ENCODE measurements around the gene PIEZO2. TPM values are rescaled to one million over a fixed set of nuclear protein-coding genes. Genes with fewer than 3 reads are reported as not detected.

Gene PIEZO2
- polyA plus RNA-seq, 1 donor (not counting 4 experiments of a cell fraction or from before 2014, with no cell fraction given), result not detected

DNA sequence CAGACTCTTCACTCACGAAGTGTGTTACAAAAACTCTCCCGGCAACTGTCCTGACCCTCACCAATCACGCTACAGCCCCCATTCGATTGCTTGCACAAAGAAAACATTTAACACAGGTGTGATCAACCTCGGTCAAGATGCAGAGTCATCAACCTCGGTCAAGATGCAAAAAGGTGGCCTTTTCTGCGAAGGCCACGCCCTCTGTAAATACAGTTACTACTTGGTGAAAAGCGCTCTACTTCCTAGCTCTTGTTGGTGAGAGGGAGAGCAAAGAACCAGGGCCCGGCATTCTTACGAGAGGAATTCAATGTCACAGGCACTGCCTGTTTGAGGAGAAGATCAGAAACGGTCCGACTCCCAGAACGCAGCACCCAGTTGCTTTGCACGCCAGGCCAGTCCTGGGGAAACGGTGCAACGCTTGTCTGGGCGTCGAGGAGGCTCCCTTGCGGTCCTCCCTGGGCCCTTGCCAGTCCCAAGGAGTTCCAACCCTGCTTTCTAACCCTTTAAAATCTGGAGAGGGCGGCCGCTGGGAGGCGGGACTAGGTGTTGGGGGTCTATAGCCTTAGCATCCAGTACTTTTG, 1.9 kb downstream of the PIEZO2 start:
- no peak overlapping the region for H3K4me2 ChIP-seq (ENCODE audit: control insufficient read depth, extremely low read depth, insufficient read depth, low read depth, low read length)
- no peak for FAIRE-seq

DNA sequence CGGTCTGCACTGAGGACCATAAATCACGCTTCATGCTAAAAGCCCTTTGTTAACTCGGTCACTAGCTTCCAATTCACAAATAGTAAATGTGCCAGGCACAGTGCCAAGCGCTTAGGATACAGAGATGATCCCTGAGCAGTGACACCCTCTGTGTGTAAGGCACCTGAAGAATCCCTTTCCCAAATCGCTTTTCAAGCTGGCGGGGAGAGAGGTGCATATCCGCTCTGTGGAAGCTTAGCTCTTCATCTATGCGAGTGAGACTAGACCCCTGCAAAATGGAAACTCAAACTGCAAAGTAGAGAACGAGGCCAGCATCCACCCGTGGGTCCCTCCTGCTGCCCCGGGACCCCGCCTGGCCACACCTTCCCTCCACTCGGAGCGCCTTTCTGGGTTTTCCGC, 2.4 kb downstream of the PIEZO2 start:
- FAIRE-seq, result no peak

More for the DNA sequence above, 1.9 kb downstream of the PIEZO2 start:
- peak; percentile 45 for TF ChIP-seq EZH2 (IDR thresholded peaks at IDR 0.05; ENCODE audit: low read length)
- TF ChIP-seq, protein P1, sequence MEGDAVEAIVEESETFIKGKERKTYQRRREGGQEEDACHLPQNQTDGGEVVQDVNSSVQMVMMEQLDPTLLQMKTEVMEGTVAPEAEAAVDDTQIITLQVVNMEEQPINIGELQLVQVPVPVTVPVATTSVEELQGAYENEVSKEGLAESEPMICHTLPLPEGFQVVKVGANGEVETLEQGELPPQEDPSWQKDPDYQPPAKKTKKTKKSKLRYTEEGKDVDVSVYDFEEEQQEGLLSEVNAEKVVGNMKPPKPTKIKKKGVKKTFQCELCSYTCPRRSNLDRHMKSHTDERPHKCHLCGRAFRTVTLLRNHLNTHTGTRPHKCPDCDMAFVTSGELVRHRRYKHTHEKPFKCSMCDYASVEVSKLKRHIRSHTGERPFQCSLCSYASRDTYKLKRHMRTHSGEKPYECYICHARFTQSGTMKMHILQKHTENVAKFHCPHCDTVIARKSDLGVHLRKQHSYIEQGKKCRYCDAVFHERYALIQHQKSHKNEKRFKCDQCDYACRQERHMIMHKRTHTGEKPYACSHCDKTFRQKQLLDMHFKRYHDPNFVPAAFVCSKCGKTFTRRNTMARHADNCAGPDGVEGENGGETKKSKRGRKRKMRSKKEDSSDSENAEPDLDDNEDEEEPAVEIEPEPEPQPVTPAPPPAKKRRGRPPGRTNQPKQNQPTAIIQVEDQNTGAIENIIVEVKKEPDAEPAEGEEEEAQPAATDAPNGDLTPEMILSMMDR (optimal IDR thresholded peaks at IDR 0.05 in 1 of 3, IDR thresholded peaks at IDR 0.05 in 1 of 3, conservative IDR thresholded peaks at IDR 0.05 in 1 of 3; ENCODE audit: extremely low read depth in 1 of 3, insufficient read depth in 2 of 3, low read length in 3 of 3), result no peak
- H3K9ac ChIP-seq (ENCODE audit: control insufficient read depth, extremely low read depth, insufficient read depth, low read length), result no peak overlapping the region
- no peak overlapping the region for H3K4me3 ChIP-seq (ENCODE audit: control insufficient read depth in 2 of 3, extremely low read depth in 1 of 3, insufficient read depth in 2 of 3, low read depth in 1 of 3, low read length in 3 of 3)
- H3K9me3 ChIP-seq (ENCODE audit: control insufficient read depth, low read depth, low read length), result no peaks in the 10 kb centered on the region
- DNase-seq (ENCODE audit: low read depth, low spot score), result no peak
- no peaks in the 10 kb centered on the region for H3K79me2 ChIP-seq (ENCODE audit: control insufficient read depth, insufficient read depth, low read length)
- no peaks in the 10 kb centered on the region for H4K20me1 ChIP-seq (ENCODE audit: control insufficient read depth, extremely low read depth, insufficient read depth, low read length)
- H3K4me1 ChIP-seq (ENCODE audit: control insufficient read depth, extremely low read depth, insufficient read depth, low read length), result no peaks in the 10 kb centered on the region
- no peaks in the 10 kb centered on the region for H3K9me1 ChIP-seq (ENCODE audit: control insufficient read depth, extremely low read depth, insufficient read depth, low read length)
- peaks cover 42% of the 10 kb centered on the region for H3K27me3 ChIP-seq (ENCODE audit: control insufficient read depth, extremely low read depth, insufficient read depth, low read length)
- H3K36me3 ChIP-seq (ENCODE audit: control insufficient read depth in 2 of 2, extremely low read depth in 1 of 2, insufficient read depth in 2 of 2, low read length in 2 of 2), result no peaks in the 10 kb centered on the region
- dilution Hi-C loops (cut with MboI; ENCODE audit: extremely low pct_ligation_motif_present, low sequenced_read_pairs), result no loop called here
- H3K27ac ChIP-seq (ENCODE audit: control insufficient read depth, insufficient read depth, low read length), result no peak overlapping the region
- H2AFZ ChIP-seq (ENCODE audit: control insufficient read depth, low read length), result no peak overlapping the region

More for the DNA sequence above, 2.4 kb downstream of the PIEZO2 start:
- H3K9ac ChIP-seq (ENCODE audit: control insufficient read depth, extremely low read depth, insufficient read depth, low read length), result no peak overlapping the region
- no peak overlapping the region for H3K4me2 ChIP-seq (ENCODE audit: control insufficient read depth, extremely low read depth, insufficient read depth, low read depth, low read length)
- H3K79me2 ChIP-seq (ENCODE audit: control insufficient read depth, insufficient read depth, low read length), result no peaks in the 10 kb centered on the region
- H2AFZ ChIP-seq (ENCODE audit: control insufficient read depth, low read length), result no peak overlapping the region
- no peak overlapping the region for H3K27ac ChIP-seq (ENCODE audit: control insufficient read depth, insufficient read depth, low read length)
- DNase-seq (ENCODE audit: low read depth, low spot score), result no peak
- H3K9me3 ChIP-seq (ENCODE audit: control insufficient read depth, low read depth, low read length), result no peaks in the 10 kb centered on the region
- H3K9me1 ChIP-seq (ENCODE audit: control insufficient read depth, extremely low read depth, insufficient read depth, low read length), result no peaks in the 10 kb centered on the region
- no peak for TF ChIP-seq EZH2 (IDR thresholded peaks at IDR 0.05; ENCODE audit: low read length)
- TF ChIP-seq, protein P1 (optimal IDR thresholded peaks at IDR 0.05 in 1 of 3, IDR thresholded peaks at IDR 0.05 in 1 of 3, conservative IDR thresholded peaks at IDR 0.05 in 1 of 3; ENCODE audit: extremely low read depth in 1 of 3, insufficient read depth in 2 of 3, low read length in 3 of 3), result no peak
- H3K4me3 ChIP-seq (ENCODE audit: control insufficient read depth in 2 of 3, extremely low read depth in 1 of 3, insufficient read depth in 2 of 3, low read depth in 1 of 3, low read length in 3 of 3), result no peak overlapping the region
- peaks cover 42% of the 10 kb centered on the region for H3K27me3 ChIP-seq (ENCODE audit: control insufficient read depth, extremely low read depth, insufficient read depth, low read length)
- H3K36me3 ChIP-seq (ENCODE audit: control insufficient read depth in 2 of 2, extremely low read depth in 1 of 2, insufficient read depth in 2 of 2, low read length in 2 of 2), result no peaks in the 10 kb centered on the region
- no peaks in the 10 kb centered on the region for H3K4me1 ChIP-seq (ENCODE audit: control insufficient read depth, extremely low read depth, insufficient read depth, low read length)
- dilution Hi-C loops (cut with MboI; ENCODE audit: extremely low pct_ligation_motif_present, low sequenced_read_pairs), result no loop called here
- no peaks in the 10 kb centered on the region for H4K20me1 ChIP-seq (ENCODE audit: control insufficient read depth, extremely low read depth, insufficient read depth, low read length)

All from keratinocyte (primary cell).